Activated CD8-positive, alpha-beta memory T cell treated with anti-CD3 and anti-CD28 coated beads, Interleukin-2, amount 50 U/mL, for 24 hours (primary cell): Measurements from ENCODE around the gene TBXA2R.

ENCODE experiments used
- DNase-seq: peaks from one replicate; pipeline ENCODE4 v3.0.0-alpha.2; 2020; ENCODE audit errors: extremely low read depth

TBXA2R gene

DNA sequence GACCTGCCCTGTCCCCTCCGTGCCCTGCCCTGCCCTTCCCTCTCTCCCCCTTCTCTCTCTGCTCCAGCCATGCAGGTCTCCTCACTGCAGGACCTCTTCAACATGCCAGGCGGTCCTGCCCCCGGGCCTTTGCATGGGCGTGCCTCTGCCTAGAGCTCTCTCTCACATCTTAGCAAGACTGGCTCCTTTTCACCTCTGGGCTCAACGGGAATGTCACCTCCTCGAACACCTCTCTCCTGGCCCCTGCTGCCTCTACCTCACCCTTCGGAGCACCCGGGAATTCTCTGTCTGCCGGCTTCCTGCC lies 54.9 kb downstream of the TBXA2R start:
- DNase-seq: no peak

- no peak for DNase-seq
Measured at GRCh38 chr19:3550947-3551791, 55.5 kb downstream of the TBXA2R start.

GRCh38 chr19:3549816-3550215 lies 56.9 kb downstream of the TBXA2R start:
- no peak for DNase-seq

DNA sequence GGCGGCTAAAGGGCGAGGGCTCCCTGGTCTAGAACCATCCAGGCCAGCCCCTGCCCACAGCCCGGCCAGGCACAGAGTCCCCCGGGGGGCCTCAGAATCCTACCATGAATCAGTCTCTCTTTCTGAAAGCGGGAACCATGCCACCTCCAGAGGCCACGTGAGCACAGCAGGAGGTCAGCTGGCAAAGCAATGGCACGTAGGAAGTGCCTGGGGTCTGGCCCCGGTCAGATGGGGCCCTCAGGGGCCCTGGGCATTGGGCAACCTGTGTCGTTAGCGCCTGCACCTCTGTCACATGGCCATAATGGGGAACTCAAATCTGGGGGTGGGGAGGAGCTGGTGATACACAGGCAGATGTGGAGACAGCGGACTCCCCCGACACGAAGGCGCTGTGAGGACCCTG lies 58.1 kb downstream of the TBXA2R start:
- no peak for DNase-seq

- no peak for DNase-seq
Measured at GRCh38 chr19:3547767-3548282, 58.9 kb downstream of the TBXA2R start.

GRCh38 chr19:3547301-3547731 lies 59.4 kb downstream of the TBXA2R start:
- no peak for DNase-seq

- no peak for DNase-seq
Measured at GRCh38 chr19:3546119-3546518, 60.6 kb downstream of the TBXA2R start.

DNA sequence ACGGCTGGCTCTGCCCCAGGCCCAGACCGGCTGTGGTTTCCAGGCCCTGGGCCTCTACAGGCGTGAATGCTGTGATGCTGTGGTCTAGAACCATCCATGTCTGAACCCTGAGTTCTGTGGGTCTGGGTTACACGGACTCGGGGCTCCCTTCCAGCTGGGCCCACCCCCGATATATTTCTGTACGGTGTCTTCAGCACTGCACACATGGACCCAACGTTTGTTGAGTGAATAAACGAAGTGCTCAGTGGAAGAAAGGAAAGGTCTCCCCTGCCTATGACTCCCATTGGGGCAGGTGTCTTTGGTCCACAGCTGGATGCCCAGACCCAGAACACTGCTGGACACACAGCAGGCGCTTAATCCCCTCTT lies 61.0 kb downstream of the TBXA2R start:
- no peak for DNase-seq

GRCh38 chr19:3544742-3545668 lies 61.7 kb downstream of the TBXA2R start:
- DNase-seq: peak; percentile 53
